Mesothelial cell of epicardium (in vitro differentiated cells): ENCODE measurements around the gene PPP4R4. TPM values are rescaled to one million over a fixed set of nuclear protein-coding genes. Genes with fewer than 3 reads are reported as not detected.
"Not testable (repeated sequence)": the region's sequence is repeated elsewhere in the genome, so short reads cannot be mapped to it uniquely, and the experiment has no call there.

ENCODE experiments used
- DNase-seq, 2 experiments: peaks; one replicate each; pipeline ENCODE4 v3.0.0; 2021; ENCODE audit warnings: low spot score in 2 of 2; ENCODE audit not compliant: unreplicated experiment in 2 of 2
- H3K27ac Mint-ChIP-seq: 2 replicates; pipeline ENCODE4 v1.8.0; 2021; ENCODE audit warnings: mixed read lengths
- H3K27me3 Mint-ChIP-seq: 2 replicates; pipeline ENCODE4 v1.8.0; 2021; ENCODE audit warnings: low read depth, mixed read lengths
- H3K36me3 Mint-ChIP-seq: 2 replicates; pipeline ENCODE4 v1.8.0; 2021; ENCODE audit warnings: mixed read lengths
- H3K4me1 Mint-ChIP-seq: 2 replicates; pipeline ENCODE4 v1.8.0; 2021; ENCODE audit warnings: mixed read lengths
- H3K4me3 Mint-ChIP-seq: 2 replicates; pipeline ENCODE4 v1.8.0; 2021; ENCODE audit warnings: mild to moderate bottlenecking, moderate library complexity, mixed read lengths
- H3K9me3 Mint-ChIP-seq: 2 replicates; pipeline ENCODE4 v1.8.0; 2021; ENCODE audit warnings: mixed read lengths
- CTCF ChIP-seq: fragments of 200-600 bp; sonication (generic); IDR thresholded peaks from one replicate; pipeline ENCODE4 v1.5.0; 2021; ENCODE audit warnings: antibody characterized with exemption; ENCODE audit not compliant: unreplicated experiment
- total RNA-seq: library from RNA; stranded (reverse); gene quantifications from 3 replicates; pipeline ENCODE4 v1.2.1, GENCODE V29; 2021

The PPP4R4 gene
- total RNA-seq, 1 donor from 2014 or later: 0.54 TPM

GRCh38 chr14:94244182-94244581, 70.1 kb downstream of the PPP4R4 start:
- Mint-ChIP-seq H3K9me3 (no peaks in the 10 kb centered on the region), H3K36me3 (no peaks in the 10 kb centered on the region), H3K27me3 (peaks cover 2% of the 10 kb centered on the region), H3K27ac (no peak overlapping the region), H3K4me3 (no peak overlapping the region), H3K4me1 (no peaks in the 10 kb centered on the region)
- no peak for DNase-seq
- TF ChIP-seq CTCF: no peak

- H3K27ac Mint-ChIP-seq, DNase-seq, H3K4me1 Mint-ChIP-seq, H3K36me3 Mint-ChIP-seq, H3K4me3 Mint-ChIP-seq, H3K27me3 Mint-ChIP-seq: not testable (repeated sequence)
- peaks cover 30% of the 10 kb centered on the region for H3K9me3 Mint-ChIP-seq
Observed at GRCh38 chr14:94264195-94264594, 90.1 kb downstream of the PPP4R4 start.

GRCh38 chr14:94267352-94267751, 93.2 kb downstream of the PPP4R4 start:
- DNase-seq: no peak
- H3K27me3 Mint-ChIP-seq: peaks cover 6% of the 10 kb centered on the region
- no peak overlapping the region for H3K27ac Mint-ChIP-seq
- H3K9me3 Mint-ChIP-seq: peaks cover 16% of the 10 kb centered on the region
- H3K36me3 Mint-ChIP-seq: no peaks in the 10 kb centered on the region
- no peak overlapping the region for H3K4me3 Mint-ChIP-seq
- no peak for TF ChIP-seq CTCF
- H3K4me1 Mint-ChIP-seq: no peaks in the 10 kb centered on the region

- H3K27ac Mint-ChIP-seq, H3K4me3 Mint-ChIP-seq, H3K9me3 Mint-ChIP-seq: not testable (repeated sequence)
Observed at GRCh38 chr14:94268582-94268981, 94.5 kb downstream of the PPP4R4 start.

GRCh38 chr14:94269156-94269555, 95.0 kb downstream of the PPP4R4 start:
- H3K4me3 Mint-ChIP-seq: no peak overlapping the region
- H3K27me3 Mint-ChIP-seq: peaks cover 12% of the 10 kb centered on the region
- TF ChIP-seq CTCF: no peak
- no peak for DNase-seq
- H3K36me3 Mint-ChIP-seq: no peaks in the 10 kb centered on the region
- no peaks in the 10 kb centered on the region for H3K4me1 Mint-ChIP-seq
- H3K27ac Mint-ChIP-seq: no peak overlapping the region
- H3K9me3 Mint-ChIP-seq: no peaks in the 10 kb centered on the region

More at GRCh38 chr14:94268582-94268981, 94.5 kb downstream of the PPP4R4 start:
- not testable (repeated sequence) for H3K36me3 Mint-ChIP-seq, H3K4me1 Mint-ChIP-seq, DNase-seq
- peaks cover 12% of the 10 kb centered on the region for H3K27me3 Mint-ChIP-seq

GRCh38 chr14:94276898-94277561, 102.9 kb downstream of the PPP4R4 start:
- not testable (repeated sequence) for H3K4me3 Mint-ChIP-seq, H3K4me1 Mint-ChIP-seq, H3K36me3 Mint-ChIP-seq, H3K27me3 Mint-ChIP-seq, DNase-seq, H3K9me3 Mint-ChIP-seq, H3K27ac Mint-ChIP-seq

- no peak for TF ChIP-seq CTCF
- Mint-ChIP-seq H3K27ac (no peak overlapping the region), H3K27me3 (no peaks in the 10 kb centered on the region), H3K9me3 (no peaks in the 10 kb centered on the region), H3K4me1 (no peaks in the 10 kb centered on the region), H3K36me3 (no peaks in the 10 kb centered on the region), H3K4me3 (no peak overlapping the region)
- no peak for DNase-seq
Observed at GRCh38 chr14:94278731-94279130, 104.6 kb downstream of the PPP4R4 start.
